Measurements from ENCODE around the gene P3H2. TPM values are rescaled to one million over a fixed set of nuclear protein-coding genes. Genes with fewer than 3 reads are reported as not detected.

P3H2 gene
- total RNA-seq, 2 donors from 2014 or later, result 14.6 to 22.2 TPM

- no peaks in the 10 kb centered on the region for H3K27me3 ChIP-seq
Measured at GRCh38 chr3:190016966-190017365, 103.7 kb downstream of the P3H2 start.

GRCh38 chr3:190014940-190015339 lies 105.8 kb downstream of the P3H2 start:
- H3K9me3 ChIP-seq, result no peaks in the 10 kb centered on the region
- intact Hi-C loops (cut with DNase I), result loop anchor here (5.0 to 10.0 kb wide), 3 partner anchors 48 to 187 kb away; partner anchors contain the start of gene P3H2
- H3K9ac ChIP-seq (ENCODE audit: low read depth in 2 of 2, low read length in 2 of 2), result no peak overlapping the region
- H3K4me3 ChIP-seq, result no peak overlapping the region
- no peaks in the 10 kb centered on the region for H3K4me1 ChIP-seq
- no peak for DNase-seq
- no peak overlapping the region for H3K27ac ChIP-seq
- H3K36me3 ChIP-seq, result no peaks in the 10 kb centered on the region
- TF ChIP-seq CTCF (IDR thresholded peaks at IDR 0.05), result no peak
- H3K27me3 ChIP-seq, result no peaks in the 10 kb centered on the region

More at GRCh38 chr3:190016966-190017365, 103.7 kb downstream of the P3H2 start:
- Histone ChIP-seq H3K4me1 (no peaks in the 10 kb centered on the region), H3K27ac (no peak overlapping the region), H3K4me3 (no peak overlapping the region), H3K36me3 (no peaks in the 10 kb centered on the region), H3K9ac (ENCODE audit: low read depth in 2 of 2, low read length in 2 of 2) (no peak overlapping the region), H3K9me3 (no peaks in the 10 kb centered on the region)
- no peak for DNase-seq
- TF ChIP-seq CTCF (IDR thresholded peaks at IDR 0.05), result no peak
- intact Hi-C loops (cut with DNase I), result loop anchor here (5.0 to 10.0 kb wide), 3 partner anchors 50 to 185 kb away; partner anchors contain the start of gene P3H2

- no peak for TF ChIP-seq CTCF (IDR thresholded peaks at IDR 0.05)
- intact Hi-C loops (cut with DNase I), result loop anchor here (10.0 kb wide), 1 partner anchor 111 kb away; the partner anchor contains the start of gene P3H2
- no peaks in the 10 kb centered on the region for H3K4me1 ChIP-seq
- H3K27me3 ChIP-seq, result no peaks in the 10 kb centered on the region
- no peaks in the 10 kb centered on the region for H3K36me3 ChIP-seq
- no peak overlapping the region for H3K27ac ChIP-seq
- H3K9ac ChIP-seq (ENCODE audit: low read depth in 2 of 2, low read length in 2 of 2), result no peak overlapping the region
- no peak for DNase-seq
- H3K9me3 ChIP-seq, result no peaks in the 10 kb centered on the region
- no peak overlapping the region for H3K4me3 ChIP-seq
Measured at GRCh38 chr3:190013943-190014924, 106.5 kb downstream of the P3H2 start.

- no peak overlapping the region for H3K4me3 ChIP-seq
- intact Hi-C loops (cut with DNase I), result loop anchor here (10.0 kb wide), 1 partner anchor 112 kb away; the partner anchor contains the start of gene P3H2
- no peaks in the 10 kb centered on the region for H3K4me1 ChIP-seq
- DNase-seq, result no peak
- no peaks in the 10 kb centered on the region for H3K27me3 ChIP-seq
- no peaks in the 10 kb centered on the region for H3K36me3 ChIP-seq
- H3K9ac ChIP-seq (ENCODE audit: low read depth in 2 of 2, low read length in 2 of 2), result no peak overlapping the region
- H3K9me3 ChIP-seq, result no peaks in the 10 kb centered on the region
- peak overlapping the region; percentile 20 for H3K27ac ChIP-seq
- TF ChIP-seq CTCF (IDR thresholded peaks at IDR 0.05), result no peak
Measured at GRCh38 chr3:190012784-190013183, 107.9 kb downstream of the P3H2 start.

GRCh38 chr3:190012314-190012782 lies 108.3 kb downstream of the P3H2 start:
- Histone ChIP-seq H3K9me3 (no peaks in the 10 kb centered on the region), H3K27ac (peak overlapping the region; percentile 20)
- TF ChIP-seq CTCF (IDR thresholded peaks at IDR 0.05), result no peak

More at GRCh38 chr3:190012314-190012782, 108.3 kb downstream of the P3H2 start:
- no peak for DNase-seq
- H3K4me3 ChIP-seq, result no peak overlapping the region
- H3K4me1 ChIP-seq, result no peaks in the 10 kb centered on the region
- intact Hi-C loops (cut with DNase I), result loop anchor here (10.0 kb wide), 1 partner anchor 112 kb away; the partner anchor contains the start of gene P3H2
- no peaks in the 10 kb centered on the region for H3K36me3 ChIP-seq
- H3K27me3 ChIP-seq, result no peaks in the 10 kb centered on the region
- H3K9ac ChIP-seq (ENCODE audit: low read depth in 2 of 2, low read length in 2 of 2), result no peak overlapping the region

All from colonic mucosa (tissue), 4 donors.